ENCODE measurements around the gene CHCHD6. TPM values are rescaled to one million over a fixed set of nuclear protein-coding genes. Genes with fewer than 3 reads are reported as not detected.

The CHCHD6 gene
- total RNA-seq, 2 donors from 2014 or later, result 23.6 to 34.4 TPM

- 88 to 97% methylated on average over 3 to 4 of the region's 4 CpGs for WGBS, 2 experiments (ENCODE audit: insufficient coverage in 1 of 2, insufficient read length in 1 of 2)
- H3K27ac ChIP-seq (ENCODE audit: low read depth, low read length), result no peak overlapping the region
- no peak for DNase-seq
- H3K9me3 Mint-ChIP-seq, result peaks cover 9% of the 10 kb centered on the region
- H3K36me3 ChIP-seq (ENCODE audit: control insufficient read depth, insufficient read depth, low read length), result no peaks in the 10 kb centered on the region
- no peak overlapping the region for H3K4me3 Mint-ChIP-seq
- H3K9ac ChIP-seq (ENCODE audit: extremely low read depth, low read length, poor library complexity, severe bottlenecking), result no peak overlapping the region
- peaks cover 30% of the 10 kb centered on the region for H3K27me3 Mint-ChIP-seq (ENCODE audit: insufficient read depth)
- H3K4me3 ChIP-seq (ENCODE audit: low read length), result no peak overlapping the region
- no peak for TF ChIP-seq CTCF (conservative IDR thresholded peaks at IDR 0.05)
- H3K4me1 ChIP-seq (ENCODE audit: control insufficient read depth, insufficient read depth, low read length), result no peaks in the 10 kb centered on the region
- H3K36me3 Mint-ChIP-seq (ENCODE audit: low read depth), result no peaks in the 10 kb centered on the region
- H3K4me1 Mint-ChIP-seq, result no peaks in the 10 kb centered on the region
- H3K27ac Mint-ChIP-seq, result no peak overlapping the region
- H3K27me3 ChIP-seq (ENCODE audit: control insufficient read depth, insufficient read depth, low read length, poor library complexity, severe bottlenecking), result peaks cover 13% of the 10 kb centered on the region
- no peaks in the 10 kb centered on the region for H3K9me3 ChIP-seq (ENCODE audit: control insufficient read depth, low read length)
These were observed 40.8 kb upstream of the CHCHD6 start for GRCh38 chr3:126663257-126663656.

GRCh38 chr3:126663750-126664149 lies 40.3 kb upstream of the CHCHD6 start:
- H3K36me3 Mint-ChIP-seq (ENCODE audit: low read depth), result no peaks in the 10 kb centered on the region
- H3K9me3 Mint-ChIP-seq, result peaks cover 4% of the 10 kb centered on the region
- TF ChIP-seq CTCF (conservative IDR thresholded peaks at IDR 0.05), result no peak
- H3K4me3 ChIP-seq (ENCODE audit: low read length), result no peak overlapping the region
- no peak overlapping the region for H3K4me3 Mint-ChIP-seq
- 83 to 97% methylated on average over 5 to 8 of the region's 8 CpGs for WGBS, 2 experiments (ENCODE audit: insufficient coverage in 1 of 2, insufficient read length in 1 of 2)
- H3K9ac ChIP-seq (ENCODE audit: extremely low read depth, low read length, poor library complexity, severe bottlenecking), result no peak overlapping the region
- no peaks in the 10 kb centered on the region for H3K36me3 ChIP-seq (ENCODE audit: control insufficient read depth, insufficient read depth, low read length)
- no peak for DNase-seq
- H3K27ac Mint-ChIP-seq, result no peak overlapping the region
- H3K9me3 ChIP-seq (ENCODE audit: control insufficient read depth, low read length), result no peaks in the 10 kb centered on the region
- no peak overlapping the region for H3K27ac ChIP-seq (ENCODE audit: low read depth, low read length)
- H3K27me3 Mint-ChIP-seq (ENCODE audit: insufficient read depth), result peaks cover 26% of the 10 kb centered on the region
- H3K4me1 ChIP-seq (ENCODE audit: control insufficient read depth, insufficient read depth, low read length), result no peaks in the 10 kb centered on the region
- H3K4me1 Mint-ChIP-seq, result no peaks in the 10 kb centered on the region
- H3K27me3 ChIP-seq (ENCODE audit: control insufficient read depth, insufficient read depth, low read length, poor library complexity, severe bottlenecking), result peaks cover 13% of the 10 kb centered on the region

GRCh38 chr3:126664591-126665214 lies 39.3 kb upstream of the CHCHD6 start:
- no peaks in the 10 kb centered on the region for H3K4me1 Mint-ChIP-seq
- no peak overlapping the region for H3K4me3 Mint-ChIP-seq
- H3K36me3 Mint-ChIP-seq (ENCODE audit: low read depth), result no peaks in the 10 kb centered on the region
- H3K9ac ChIP-seq (ENCODE audit: extremely low read depth, low read length, poor library complexity, severe bottlenecking), result no peak overlapping the region
- no peak overlapping the region for H3K4me3 ChIP-seq (ENCODE audit: low read length)
- 54 to 71% methylated on average over 5 of the region's 5 CpGs for WGBS, 2 experiments (ENCODE audit: insufficient coverage in 1 of 2, insufficient read length in 1 of 2)
- DNase-seq, result peak; percentile 73
- H3K27ac ChIP-seq (ENCODE audit: low read depth, low read length), result no peak overlapping the region
- no peak overlapping the region for H3K27ac Mint-ChIP-seq
- no peaks in the 10 kb centered on the region for H3K36me3 ChIP-seq (ENCODE audit: control insufficient read depth, insufficient read depth, low read length)
- H3K27me3 ChIP-seq (ENCODE audit: control insufficient read depth, insufficient read depth, low read length, poor library complexity, severe bottlenecking), result peaks cover 13% of the 10 kb centered on the region
- TF ChIP-seq CTCF (conservative IDR thresholded peaks at IDR 0.05), result peak; percentile 64
- H3K9me3 Mint-ChIP-seq, result peaks cover 2% of the 10 kb centered on the region
- peaks cover 26% of the 10 kb centered on the region for H3K27me3 Mint-ChIP-seq (ENCODE audit: insufficient read depth)
- H3K9me3 ChIP-seq (ENCODE audit: control insufficient read depth, low read length), result no peaks in the 10 kb centered on the region
- no peaks in the 10 kb centered on the region for H3K4me1 ChIP-seq (ENCODE audit: control insufficient read depth, insufficient read depth, low read length)
